Stomach smooth muscle (tissue), 2 donors: ENCODE measurements around the gene PRKAR1A.
A peak's percentile ranks its signal among the peaks of the same experiment; 100 is the strongest.

Experiments
- H3K27ac ChIP-seq: one replicate; pipeline ENCODE4 v1.7.0; 2013; ENCODE audit warnings: mild to moderate bottlenecking, low read length, inconsistent platforms
- H3K27me3 ChIP-seq, 2 donors: one replicate each; pipeline ENCODE4 v1.7.0; 2013; ENCODE audit warnings: low read length in 2 of 2; ENCODE audit not compliant: insufficient read depth in 2 of 2, control insufficient read depth in 1 of 2
- H3K36me3 ChIP-seq, 2 donors: one replicate each; pipeline ENCODE4 v1.7.0; 2013; ENCODE audit warnings: low read length in 2 of 2; ENCODE audit not compliant: control insufficient read depth in 2 of 2, insufficient read depth in 2 of 2
- H3K4me1 ChIP-seq: one replicate; pipeline ENCODE4 v1.7.0; 2013; ENCODE audit warnings: low read length; ENCODE audit not compliant: control insufficient read depth, insufficient read depth
- H3K4me3 ChIP-seq, 2 donors: one replicate each; pipeline ENCODE4 v1.7.0; 2013; ENCODE audit warnings: low read length in 2 of 2
- H3K9ac ChIP-seq, 2 donors: one replicate each; pipeline ENCODE4 v1.7.0; 2013; ENCODE audit warnings: low read length in 2 of 2, mild to moderate bottlenecking in 1 of 2
- H3K9me3 ChIP-seq, 2 donors: one replicate each; pipeline ENCODE4 v1.7.0; 2013; ENCODE audit warnings: low read length in 2 of 2; ENCODE audit not compliant: control insufficient read depth in 2 of 2
- donor health status: healthy.
- donor health status: Pancreatic carcinoma.

The PRKAR1A gene

DNA sequence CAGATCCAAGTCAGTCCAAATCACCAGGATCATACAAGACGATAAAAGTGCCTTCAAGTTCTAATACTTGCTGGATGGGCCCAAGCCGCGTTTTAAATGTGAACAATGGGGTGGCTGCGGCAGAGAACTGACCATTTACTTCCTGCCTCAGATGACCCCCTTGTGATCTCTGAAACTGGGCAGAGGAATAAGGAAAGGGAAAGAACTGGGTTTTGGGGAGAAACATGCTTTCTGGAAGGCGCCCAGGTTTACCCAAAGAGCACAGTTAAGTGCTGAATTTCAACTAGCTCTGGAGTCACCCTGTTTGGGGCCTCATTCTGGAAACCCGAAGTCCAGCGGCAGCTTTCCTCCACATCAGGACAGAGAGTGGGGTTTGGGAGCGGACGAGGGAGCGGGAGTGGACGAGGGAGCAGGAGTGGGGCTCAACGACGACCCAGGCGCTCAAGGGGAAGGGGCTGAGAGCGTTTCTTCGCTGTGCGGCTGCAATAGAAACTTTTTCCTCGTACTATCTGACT lies 87.4 kb downstream of the PRKAR1A start:
- peaks cover 14% of the 10 kb centered on the region for H3K4me1 ChIP-seq
- H3K4me3 ChIP-seq: peak overlapping the region; percentile 51 to 69
- H3K27ac ChIP-seq: no peak overlapping the region
- peak overlapping the region; percentile 9 to 29 for H3K9ac ChIP-seq
- no peaks in the 10 kb centered on the region for H3K36me3 ChIP-seq
- H3K9me3 ChIP-seq: no peaks in the 10 kb centered on the region
- peaks cover 13 to 20% of the 10 kb centered on the region in 2 donors for H3K27me3 ChIP-seq

DNA sequence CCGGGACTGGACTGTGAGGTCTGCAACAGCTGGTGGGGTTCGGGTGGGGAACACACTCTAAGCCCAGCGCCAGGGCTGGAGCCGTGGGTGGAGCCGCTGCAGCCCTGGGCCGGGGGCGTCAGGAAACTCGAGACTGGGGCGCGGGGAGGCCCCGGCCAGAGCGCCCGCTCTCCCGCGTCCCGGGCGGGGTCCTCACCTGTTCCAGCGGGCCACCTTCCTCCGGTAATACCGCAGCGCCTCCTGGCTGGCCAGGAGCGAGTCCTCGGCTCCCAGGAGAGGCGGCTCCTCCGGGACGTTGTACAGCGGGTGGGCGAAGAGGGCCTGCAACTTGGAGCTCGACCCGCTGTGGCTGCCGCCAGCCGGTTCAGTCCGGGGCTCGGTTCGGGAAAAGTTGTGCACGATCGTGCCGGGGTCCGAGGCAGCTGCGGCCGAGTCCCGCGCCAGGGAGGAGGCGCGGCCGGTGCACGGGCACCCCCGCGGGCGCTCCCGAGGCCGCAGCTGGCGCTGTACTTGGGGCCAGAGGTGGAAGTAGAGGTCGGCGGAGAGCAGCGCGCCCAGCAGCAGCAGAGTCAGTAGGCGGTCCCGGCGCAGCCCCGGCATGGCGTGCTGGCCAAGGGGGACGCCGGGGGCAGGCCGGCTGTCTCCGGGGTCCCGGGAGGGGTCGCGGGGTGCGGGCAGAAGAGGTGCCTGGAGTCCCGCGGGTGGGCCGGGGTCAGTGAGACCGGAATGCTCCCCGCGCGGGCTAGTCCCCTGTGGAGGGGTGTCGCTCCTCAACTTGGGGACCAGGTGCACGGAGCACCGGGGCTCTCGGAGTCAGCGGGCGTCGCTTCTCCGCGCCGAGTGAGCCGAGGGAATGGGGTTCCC lies 88.1 kb downstream of the PRKAR1A start:
- Histone ChIP-seq H3K36me3 (no peaks in the 10 kb centered on the region), H3K27ac (no peak overlapping the region), H3K9ac (peak overlapping the region; percentile 9 to 29), H3K27me3 (peaks cover 13 to 20% of the 10 kb centered on the region in 2 donors), H3K9me3 (no peaks in the 10 kb centered on the region), H3K4me1 (peaks cover 14% of the 10 kb centered on the region), H3K4me3 (peak overlapping the region; percentile 51 to 69)
